GM12872 (cell line): ENCODE measurements around the gene GRK2.

Experiments
- TF ChIP-seq, protein P1 (sequence below): IDR thresholded peaks from 3 replicates; pipeline ENCODE4 v1.5.1; 2011; ENCODE audit warnings: low read depth, mild to moderate bottlenecking, low read length, moderate library complexity; ENCODE audit not compliant: insufficient read depth

Gene GRK2

DNA sequence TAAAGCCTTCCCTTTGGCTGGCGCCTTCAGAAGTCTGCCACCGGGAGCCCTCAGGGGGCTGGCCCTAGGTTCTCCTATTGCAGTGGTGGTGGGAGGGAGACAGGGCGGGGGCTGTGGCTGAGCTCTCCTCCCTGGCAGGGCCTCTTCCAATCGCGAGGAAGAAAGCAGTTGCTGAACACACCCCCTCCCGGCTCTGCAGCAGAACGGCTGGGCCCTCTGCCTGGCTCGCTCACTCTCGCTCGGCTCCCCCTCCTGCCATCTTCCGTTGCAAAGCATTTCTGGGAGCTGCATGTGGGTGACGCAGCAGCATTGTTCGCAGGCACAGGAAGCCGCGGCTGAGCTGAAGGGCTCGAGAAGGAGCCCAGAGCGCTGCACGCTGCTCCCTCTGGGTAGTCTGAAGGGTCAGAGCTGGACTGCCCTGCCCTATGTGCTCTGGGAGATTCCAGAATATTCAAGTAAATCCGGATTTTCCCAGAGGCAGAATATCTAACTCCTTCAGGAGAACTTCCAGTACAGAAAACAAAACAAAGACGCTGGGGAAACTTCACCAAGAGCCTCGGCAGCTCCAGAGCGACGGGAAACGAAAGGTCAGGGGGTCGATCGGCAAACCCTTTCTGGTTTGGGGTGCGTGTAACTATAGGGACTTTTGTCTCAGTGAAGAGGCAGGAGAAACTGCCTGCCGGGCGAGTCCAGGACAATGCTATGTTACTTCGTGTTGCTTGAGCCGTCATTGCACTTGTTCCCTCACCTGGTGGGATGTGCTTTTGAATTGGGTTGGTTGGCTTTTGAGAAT lies 26.3 kb upstream of the GRK2 start:
- TF ChIP-seq, protein P1, sequence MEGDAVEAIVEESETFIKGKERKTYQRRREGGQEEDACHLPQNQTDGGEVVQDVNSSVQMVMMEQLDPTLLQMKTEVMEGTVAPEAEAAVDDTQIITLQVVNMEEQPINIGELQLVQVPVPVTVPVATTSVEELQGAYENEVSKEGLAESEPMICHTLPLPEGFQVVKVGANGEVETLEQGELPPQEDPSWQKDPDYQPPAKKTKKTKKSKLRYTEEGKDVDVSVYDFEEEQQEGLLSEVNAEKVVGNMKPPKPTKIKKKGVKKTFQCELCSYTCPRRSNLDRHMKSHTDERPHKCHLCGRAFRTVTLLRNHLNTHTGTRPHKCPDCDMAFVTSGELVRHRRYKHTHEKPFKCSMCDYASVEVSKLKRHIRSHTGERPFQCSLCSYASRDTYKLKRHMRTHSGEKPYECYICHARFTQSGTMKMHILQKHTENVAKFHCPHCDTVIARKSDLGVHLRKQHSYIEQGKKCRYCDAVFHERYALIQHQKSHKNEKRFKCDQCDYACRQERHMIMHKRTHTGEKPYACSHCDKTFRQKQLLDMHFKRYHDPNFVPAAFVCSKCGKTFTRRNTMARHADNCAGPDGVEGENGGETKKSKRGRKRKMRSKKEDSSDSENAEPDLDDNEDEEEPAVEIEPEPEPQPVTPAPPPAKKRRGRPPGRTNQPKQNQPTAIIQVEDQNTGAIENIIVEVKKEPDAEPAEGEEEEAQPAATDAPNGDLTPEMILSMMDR = no peak

DNA sequence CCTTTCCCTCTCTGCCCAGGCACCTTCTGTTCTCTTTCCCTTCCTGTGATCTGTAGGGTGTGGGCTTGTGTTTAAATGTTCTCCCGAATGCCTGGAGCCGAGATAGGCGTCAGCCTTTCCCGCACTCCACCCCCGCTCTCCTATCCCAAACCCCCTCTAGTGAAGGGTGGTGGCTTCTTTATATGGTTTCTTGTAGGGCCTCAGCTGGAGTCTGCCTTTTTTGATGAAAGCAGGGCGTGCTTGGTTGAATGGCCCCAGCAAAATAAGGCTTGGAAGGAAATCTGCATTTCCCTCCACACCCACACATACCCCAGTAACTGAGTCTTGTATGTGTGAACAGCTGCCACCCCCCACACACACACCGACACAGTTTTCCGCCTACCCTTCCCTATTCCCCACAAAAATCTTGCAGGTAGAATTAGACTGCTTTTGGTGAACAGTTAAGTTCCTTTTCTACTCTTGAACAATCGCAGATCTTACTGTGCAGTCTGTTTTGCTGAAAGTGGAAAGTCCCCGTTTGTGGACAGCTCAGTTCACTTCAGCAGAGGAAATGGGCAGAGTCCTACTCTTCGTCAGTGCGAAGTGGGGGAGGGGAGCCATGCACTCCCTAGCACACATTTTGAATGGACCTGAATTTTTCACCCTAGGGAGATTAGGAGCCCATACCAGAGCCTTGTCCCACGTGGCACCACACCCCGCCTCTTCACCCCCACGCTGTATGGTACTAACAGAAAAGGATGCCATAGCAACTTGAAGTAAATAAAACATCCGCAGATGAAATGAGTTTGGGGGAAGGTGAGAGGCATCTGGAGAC lies 25.5 kb upstream of the GRK2 start:
- TF ChIP-seq, protein P1 = no peak

DNA sequence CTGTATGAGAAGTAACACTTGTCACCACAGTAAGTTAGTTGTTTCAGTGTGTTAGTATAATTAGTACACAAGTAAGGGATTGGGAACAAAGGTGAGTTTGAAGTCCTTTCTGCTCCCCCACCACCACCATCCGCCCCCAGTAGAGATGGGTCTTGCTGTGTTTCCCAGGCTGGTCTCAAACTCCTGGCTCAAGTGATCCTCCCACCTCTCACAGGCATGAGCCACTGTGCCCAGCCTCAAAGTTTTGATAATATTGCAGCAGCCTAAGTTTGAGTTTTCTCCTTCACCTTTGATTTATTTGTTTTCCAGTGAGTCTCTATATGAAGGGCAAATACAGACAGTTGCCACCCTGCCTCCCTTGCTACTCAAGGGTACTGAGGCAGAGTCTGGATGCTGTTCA lies 23.7 kb upstream of the GRK2 start:
- TF ChIP-seq, protein P1 = no peak

DNA sequence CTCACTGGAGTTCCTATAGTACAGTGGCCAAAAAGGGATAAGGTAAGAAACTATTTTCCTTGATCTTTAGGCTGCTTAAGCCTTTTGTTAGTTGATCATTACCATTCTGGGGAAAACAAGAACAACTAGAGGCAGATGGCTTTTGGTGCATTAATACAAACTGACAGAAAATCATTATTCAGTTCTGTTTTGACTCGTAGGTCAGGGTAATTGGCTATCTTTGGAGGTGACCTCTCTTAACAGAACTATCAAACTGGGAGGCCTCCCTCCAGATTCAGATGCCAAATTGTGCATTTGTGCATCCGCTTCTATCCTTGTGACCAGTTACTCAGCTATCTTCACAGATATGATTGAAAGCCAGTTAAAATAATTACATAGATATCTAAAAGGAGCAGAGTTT lies 23.2 kb upstream of the GRK2 start:
- TF ChIP-seq, protein P1 = no peak

DNA sequence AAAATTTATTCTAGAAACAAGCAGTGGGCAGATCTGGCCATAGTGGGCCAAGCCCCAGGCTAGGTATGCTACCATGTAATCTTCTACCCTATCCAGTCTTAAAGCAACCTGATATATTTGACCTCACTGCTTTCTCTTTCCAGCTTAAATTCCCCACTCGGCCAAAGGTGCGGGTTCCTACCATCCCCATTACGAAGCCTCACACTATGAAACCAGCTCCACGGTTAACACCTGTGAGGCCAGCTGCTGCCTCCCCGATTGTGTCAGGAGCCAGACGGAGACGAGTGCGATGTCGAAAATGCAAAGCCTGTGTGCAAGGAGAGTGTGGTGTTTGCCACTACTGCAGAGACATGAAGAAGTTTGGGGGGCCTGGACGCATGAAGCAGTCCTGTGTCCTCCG lies 21.2 kb upstream of the GRK2 start:
- TF ChIP-seq, protein P1 = no peak

DNA sequence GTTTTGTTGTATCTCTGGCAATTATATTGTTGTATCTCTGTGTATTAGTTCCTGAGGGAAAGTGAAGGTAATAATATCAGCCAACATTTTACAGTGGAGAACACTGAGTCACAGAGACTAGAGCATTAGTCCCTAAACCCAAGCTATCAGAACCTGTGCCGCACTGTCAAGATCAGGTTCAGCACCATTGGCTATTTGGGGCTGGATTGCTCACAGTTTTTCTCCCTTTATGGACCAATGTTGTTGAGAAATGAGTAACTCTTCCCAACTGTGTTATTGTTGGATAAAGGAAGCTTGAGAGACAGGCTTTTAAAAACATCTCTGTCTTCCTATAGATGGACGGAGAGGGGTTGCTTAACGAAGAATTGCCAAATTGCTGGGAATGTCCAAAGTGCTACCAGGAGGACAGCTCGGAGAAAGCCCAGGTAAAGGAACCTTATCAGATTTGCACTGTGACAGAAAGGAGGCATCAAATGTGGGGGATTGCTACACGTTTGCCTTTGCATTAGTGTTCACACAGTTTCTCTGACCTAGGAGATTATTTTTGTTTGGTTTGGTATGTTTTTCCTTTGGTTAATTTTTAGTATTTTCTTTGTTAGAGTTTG lies 18.2 kb upstream of the GRK2 start:
- TF ChIP-seq, protein P1 = no peak

DNA sequence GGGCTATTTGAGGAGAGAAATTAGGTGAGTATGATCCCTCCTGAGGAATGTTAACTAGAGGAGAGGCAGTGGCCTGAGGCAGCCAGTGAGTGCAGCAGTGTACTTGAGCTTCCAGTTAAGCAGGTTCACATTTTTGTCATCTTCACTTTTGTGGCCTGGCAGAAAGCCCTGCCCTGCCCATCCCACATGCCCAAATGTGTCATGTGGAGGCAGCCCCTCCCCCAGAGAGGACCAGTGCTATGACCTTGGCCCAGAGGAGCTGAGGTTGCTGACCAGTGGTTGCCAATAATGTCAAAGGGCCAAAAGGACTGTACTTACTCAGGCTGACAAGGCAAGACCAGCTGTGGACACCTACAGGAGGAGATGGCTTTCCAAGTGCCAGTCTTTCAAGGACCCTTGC lies 17.6 kb upstream of the GRK2 start:
- TF ChIP-seq, protein P1 = no peak
